Adipocyte (in vitro differentiated cells): ENCODE results near the gene KLF12.

Experiments
- DNase-seq: peaks from one replicate; pipeline ENCODE4 v3.0.0-alpha.2; 2015; ENCODE audit warnings: low read depth
- H3K27me3 ChIP-seq: replicated peaks from 2 replicates; pipeline ENCODE4 v1.7.0; 2013; ENCODE audit warnings: mild to moderate bottlenecking, low read length, moderate library complexity; ENCODE audit not compliant: control insufficient read depth, insufficient read depth
- H3K36me3 ChIP-seq: 2 replicates; pipeline ENCODE4 v1.7.0; 2013; ENCODE audit warnings: low read length, mild to moderate bottlenecking, moderate library complexity; ENCODE audit not compliant: control insufficient read depth, insufficient read depth, severe bottlenecking
- H3K4me1 ChIP-seq: 2 replicates; pipeline ENCODE4 v1.7.0; 2013; ENCODE audit warnings: mild to moderate bottlenecking, low read length, moderate library complexity; ENCODE audit not compliant: control insufficient read depth, insufficient read depth
- H3K4me3 ChIP-seq: 2 replicates; pipeline ENCODE4 v1.7.0; 2013; ENCODE audit warnings: mild to moderate bottlenecking, low read length, moderate library complexity
- H3K9ac ChIP-seq: 2 replicates; pipeline ENCODE4 v1.7.0; 2013; ENCODE audit warnings: mild to moderate bottlenecking, low read length, moderate library complexity
- H3K9me3 ChIP-seq: 2 replicates; pipeline ENCODE4 v1.7.0; 2013; ENCODE audit warnings: mild to moderate bottlenecking, low read length, moderate library complexity; ENCODE audit not compliant: control insufficient read depth

KLF12 gene

GRCh38 chr13:74158028-74158427 lies 23.8 kb upstream of the KLF12 start:
- H3K36me3 ChIP-seq = no peaks in the 10 kb centered on the region
- H3K4me3 ChIP-seq = no peak overlapping the region
- H3K9ac ChIP-seq = no peak overlapping the region
- no peaks in the 10 kb centered on the region for H3K9me3 ChIP-seq
- no peaks in the 10 kb centered on the region for H3K27me3 ChIP-seq
- H3K4me1 ChIP-seq = no peaks in the 10 kb centered on the region
- no peak for DNase-seq

- Histone ChIP-seq H3K36me3 (no peaks in the 10 kb centered on the region), H3K4me3 (no peak overlapping the region), H3K27me3 (no peaks in the 10 kb centered on the region), H3K9ac (no peak overlapping the region), H3K9me3 (no peaks in the 10 kb centered on the region), H3K4me1 (no peaks in the 10 kb centered on the region)
- no peak for DNase-seq
Measured at GRCh38 chr13:74154981-74155380, 20.8 kb upstream of the KLF12 start.

GRCh38 chr13:74153316-74153715 lies 19.1 kb upstream of the KLF12 start:
- Histone ChIP-seq H3K4me1 (no peaks in the 10 kb centered on the region), H3K27me3 (no peaks in the 10 kb centered on the region), H3K4me3 (no peak overlapping the region), H3K9ac (no peak overlapping the region), H3K36me3 (no peaks in the 10 kb centered on the region), H3K9me3 (no peaks in the 10 kb centered on the region)
- DNase-seq = no peak

- Histone ChIP-seq H3K4me1 (peaks cover 7% of the 10 kb centered on the region), H3K9ac (no peak overlapping the region), H3K9me3 (no peaks in the 10 kb centered on the region), H3K4me3 (no peak overlapping the region), H3K27me3 (no peaks in the 10 kb centered on the region), H3K36me3 (no peaks in the 10 kb centered on the region)
- no peak for DNase-seq
Measured at GRCh38 chr13:74151859-74152258, 17.7 kb upstream of the KLF12 start.

DNA sequence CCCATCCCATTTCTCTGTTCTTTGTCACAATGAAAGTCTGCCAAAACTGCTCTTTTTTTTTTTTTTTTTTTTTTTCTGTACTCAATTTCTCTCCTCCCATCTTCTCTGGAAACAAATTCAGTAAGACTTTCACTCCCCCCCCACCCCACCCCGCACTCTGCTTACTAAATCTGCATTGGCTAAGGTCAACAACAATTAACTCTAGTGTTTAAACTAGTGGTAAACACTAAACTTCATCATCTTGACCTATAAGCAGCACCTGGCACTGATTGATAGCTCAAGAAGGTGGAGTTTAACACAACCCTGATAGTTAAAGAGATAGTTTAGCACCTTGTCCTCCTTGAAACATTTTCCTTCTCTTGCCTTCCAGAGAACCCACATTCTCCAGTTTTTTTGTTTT lies 14.1 kb upstream of the KLF12 start:
- Histone ChIP-seq H3K36me3 (no peaks in the 10 kb centered on the region), H3K4me3 (no peak overlapping the region), H3K9me3 (no peaks in the 10 kb centered on the region), H3K4me1 (peaks cover 12% of the 10 kb centered on the region), H3K9ac (no peak overlapping the region), H3K27me3 (no peaks in the 10 kb centered on the region)
- no peak for DNase-seq

GRCh38 chr13:74145249-74145975 lies 11.2 kb upstream of the KLF12 start:
- H3K4me1 ChIP-seq = peaks cover 12% of the 10 kb centered on the region
- no peaks in the 10 kb centered on the region for H3K27me3 ChIP-seq
- DNase-seq = peak; percentile 61
- H3K9me3 ChIP-seq = no peaks in the 10 kb centered on the region
- H3K9ac ChIP-seq = no peak overlapping the region
- no peak overlapping the region for H3K4me3 ChIP-seq
- H3K36me3 ChIP-seq = no peaks in the 10 kb centered on the region

DNA sequence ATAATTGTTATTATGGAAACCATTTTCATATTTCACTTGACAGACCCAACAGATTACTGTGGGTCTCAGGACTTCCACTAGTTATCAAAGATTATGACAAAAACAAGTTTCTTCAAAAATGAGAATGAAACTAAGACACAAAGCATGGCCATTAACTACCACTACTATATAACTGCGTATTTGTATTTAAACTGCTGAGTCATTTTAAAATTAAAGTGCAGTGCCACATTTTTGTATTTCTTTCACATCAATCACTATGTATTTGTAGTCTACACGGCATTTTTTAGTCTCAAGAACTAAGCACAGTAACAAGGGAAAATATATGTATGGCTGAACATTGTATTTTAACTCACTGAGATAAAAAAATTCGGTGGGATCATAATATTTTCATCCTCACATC lies 10.1 kb upstream of the KLF12 start:
- Histone ChIP-seq H3K4me3 (no peak overlapping the region), H3K9ac (no peak overlapping the region), H3K27me3 (no peaks in the 10 kb centered on the region), H3K9me3 (no peaks in the 10 kb centered on the region), H3K36me3 (no peaks in the 10 kb centered on the region), H3K4me1 (peaks cover 12% of the 10 kb centered on the region)
- DNase-seq = no peak

DNA sequence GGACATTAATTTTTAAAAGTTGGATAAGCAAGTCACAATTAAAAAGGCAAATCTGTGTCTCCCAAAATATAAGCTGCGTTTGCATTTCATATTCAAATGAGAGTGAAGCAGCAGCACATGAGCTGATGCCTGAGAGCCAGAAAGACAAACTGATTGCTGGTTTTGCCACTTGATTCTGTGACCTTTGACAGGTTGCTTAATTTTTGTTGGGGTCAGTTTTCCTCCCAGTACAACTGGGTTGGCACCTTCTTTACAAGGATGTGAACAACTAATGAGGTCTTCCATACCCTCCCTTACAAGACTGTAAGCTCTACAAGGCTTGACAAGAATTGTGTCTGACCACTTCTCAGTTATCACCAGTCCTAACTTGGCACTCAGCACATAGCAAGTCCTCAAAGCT lies 8.1 kb upstream of the KLF12 start:
- H3K4me1 ChIP-seq = peaks cover 8% of the 10 kb centered on the region
- H3K9ac ChIP-seq = no peak overlapping the region
- H3K36me3 ChIP-seq = no peaks in the 10 kb centered on the region
- H3K4me3 ChIP-seq = no peak overlapping the region
- DNase-seq = no peak
- no peaks in the 10 kb centered on the region for H3K9me3 ChIP-seq
- H3K27me3 ChIP-seq = no peaks in the 10 kb centered on the region

DNA sequence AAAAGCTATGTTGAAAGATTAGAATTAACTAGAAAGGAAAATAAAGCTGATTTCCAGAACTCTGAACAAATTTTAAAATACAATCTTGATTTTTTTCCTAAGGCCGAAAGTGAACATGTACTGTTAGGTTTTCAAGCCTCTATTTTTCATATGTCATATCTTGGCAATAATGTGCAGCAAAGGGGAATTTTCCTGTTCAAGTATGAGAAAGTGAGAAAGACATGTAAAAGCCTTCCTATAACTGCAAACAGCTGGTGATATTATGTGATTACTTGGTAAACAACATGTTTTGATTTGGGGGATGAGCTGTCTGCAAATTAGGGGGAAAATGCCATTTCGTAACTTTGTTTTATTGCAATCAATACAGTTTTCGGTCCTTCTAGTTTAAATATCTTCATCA lies 4.0 kb upstream of the KLF12 start:
- Histone ChIP-seq H3K4me1 (peaks cover 7% of the 10 kb centered on the region), H3K9ac (no peak overlapping the region), H3K36me3 (no peaks in the 10 kb centered on the region), H3K9me3 (no peaks in the 10 kb centered on the region), H3K4me3 (no peak overlapping the region), H3K27me3 (no peaks in the 10 kb centered on the region)
- DNase-seq = no peak

DNA sequence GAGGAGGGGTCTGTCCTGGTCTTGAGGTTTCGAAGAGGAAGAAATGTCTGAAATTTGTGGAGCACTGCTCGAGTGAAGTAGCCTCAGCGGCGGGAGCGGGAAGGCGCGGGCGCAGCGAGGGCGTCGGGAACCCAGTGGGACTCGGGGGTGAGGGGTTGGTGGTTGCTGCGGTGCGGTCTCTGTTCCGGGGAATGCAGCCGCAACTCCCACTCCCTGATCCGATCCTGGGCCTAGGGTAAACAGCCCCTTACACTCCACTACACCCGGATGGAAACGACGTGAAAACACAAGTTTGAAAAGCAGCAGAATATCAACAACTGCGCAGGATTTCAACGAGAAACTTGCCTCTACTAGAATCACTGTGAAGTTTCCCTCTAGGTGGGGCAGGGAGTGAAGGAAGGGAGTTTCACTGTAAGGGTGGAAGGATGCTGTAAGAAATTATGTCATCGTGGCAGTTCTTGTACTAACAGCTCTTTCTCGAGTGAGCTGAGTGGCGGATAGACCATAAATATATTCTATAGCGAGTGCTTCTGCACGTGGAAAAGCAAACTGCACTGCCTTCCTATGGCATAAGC lies 2.0 kb upstream of the KLF12 start:
- DNase-seq = peak; percentile 70
- peak overlapping the region; percentile 96 for H3K4me3 ChIP-seq
- H3K9me3 ChIP-seq = no peaks in the 10 kb centered on the region

GRCh38 chr13:74135326-74136083 lies 1.3 kb upstream of the KLF12 start:
- DNase-seq = peak; percentile 87
- Histone ChIP-seq H3K4me3 (peak overlapping the region; percentile 96), H3K9ac (peak overlapping the region; percentile 90), H3K36me3 (no peaks in the 10 kb centered on the region), H3K4me1 (peaks cover 22% of the 10 kb centered on the region), H3K27me3 (no peaks in the 10 kb centered on the region), H3K9me3 (no peaks in the 10 kb centered on the region)

More for the DNA sequence above, 2.0 kb upstream of the KLF12 start:
- H3K4me1 ChIP-seq = peaks cover 20% of the 10 kb centered on the region
- no peaks in the 10 kb centered on the region for H3K27me3 ChIP-seq
- peak overlapping the region; percentile 90 for H3K9ac ChIP-seq
- no peaks in the 10 kb centered on the region for H3K36me3 ChIP-seq
